Endothelial cell (in vitro differentiated cells): ENCODE results near the gene CLEC3A. TPM values are rescaled to one million over a fixed set of nuclear protein-coding genes. Genes with fewer than 3 reads are reported as not detected.

ENCODE experiments used
- DNase-seq: peaks from one replicate; pipeline ENCODE4 v3.0.0; 2021; ENCODE audit warnings: low spot score
- H3K27ac Mint-ChIP-seq: one replicate; pipeline ENCODE4 v1.8.0; 2021; ENCODE audit warnings: mixed read lengths, inconsistent platforms; ENCODE audit not compliant: unreplicated experiment
- H3K27me3 Mint-ChIP-seq: one replicate; pipeline ENCODE4 v1.8.0; 2021; ENCODE audit warnings: mild to moderate bottlenecking, moderate library complexity, mixed read lengths, inconsistent platforms; ENCODE audit not compliant: unreplicated experiment
- H3K36me3 Mint-ChIP-seq: one replicate; pipeline ENCODE4 v1.8.0; 2021; ENCODE audit warnings: mild to moderate bottlenecking, low read depth, mixed read lengths, inconsistent platforms; ENCODE audit not compliant: unreplicated experiment
- H3K4me1 Mint-ChIP-seq: one replicate; pipeline ENCODE4 v1.8.0; 2021; ENCODE audit warnings: mild to moderate bottlenecking, mixed read lengths, inconsistent platforms; ENCODE audit not compliant: unreplicated experiment
- H3K4me3 Mint-ChIP-seq: one replicate; pipeline ENCODE4 v1.8.0; 2021; ENCODE audit warnings: mild to moderate bottlenecking, mixed read lengths, inconsistent platforms; ENCODE audit not compliant: unreplicated experiment
- H3K9me3 Mint-ChIP-seq: one replicate; pipeline ENCODE4 v1.8.0; 2021; ENCODE audit warnings: mixed read lengths, inconsistent platforms; ENCODE audit not compliant: unreplicated experiment
- CTCF ChIP-seq: fragments of 200-600 bp; sonication (generic); IDR thresholded peaks from one replicate; pipeline ENCODE4 v1.5.0; 2021; ENCODE audit warnings: antibody characterized with exemption; ENCODE audit not compliant: unreplicated experiment
- total RNA-seq: library from RNA; stranded (reverse); fragmentation: NEBNext Ultra II Directional; extraction: Animal tissue kit (Norgen Biotek cat#: 25700); gene quantifications from one replicate; pipeline ENCODE4 v1.2.1, GENCODE V29; 2021; ENCODE audit not compliant: unreplicated experiment

Gene CLEC3A
- total RNA-seq, 1 donor from 2014 or later = not detected

- H3K27me3 Mint-ChIP-seq = peaks cover 4% of the 10 kb centered on the region
- H3K36me3 Mint-ChIP-seq = no peaks in the 10 kb centered on the region
- H3K9me3 Mint-ChIP-seq = no peaks in the 10 kb centered on the region
- peak; percentile 89 for DNase-seq
- no peak overlapping the region for H3K27ac Mint-ChIP-seq
- no peaks in the 10 kb centered on the region for H3K4me1 Mint-ChIP-seq
- TF ChIP-seq CTCF = peak; percentile 99
- H3K4me3 Mint-ChIP-seq = no peak overlapping the region
Observed at GRCh38 chr16:78002915-78003538, 19.3 kb upstream of the CLEC3A start.

- Mint-ChIP-seq H3K36me3 (no peaks in the 10 kb centered on the region), H3K27ac (no peak overlapping the region), H3K27me3 (peaks cover 4% of the 10 kb centered on the region), H3K4me3 (no peak overlapping the region), H3K9me3 (no peaks in the 10 kb centered on the region), H3K4me1 (no peaks in the 10 kb centered on the region)
- DNase-seq = no peak
- TF ChIP-seq CTCF = no peak
Observed at GRCh38 chr16:78004517-78004916, 17.8 kb upstream of the CLEC3A start.

GRCh38 chr16:78005881-78006280 lies 16.5 kb upstream of the CLEC3A start:
- Mint-ChIP-seq H3K9me3 (no peaks in the 10 kb centered on the region), H3K36me3 (no peaks in the 10 kb centered on the region)

GRCh38 chr16:78007121-78007520 lies 15.2 kb upstream of the CLEC3A start:
- no peak overlapping the region for H3K27ac Mint-ChIP-seq

More at GRCh38 chr16:78005881-78006280, 16.5 kb upstream of the CLEC3A start:
- H3K4me3 Mint-ChIP-seq = no peak overlapping the region
- TF ChIP-seq CTCF = peak; percentile 47
- H3K27me3 Mint-ChIP-seq = peaks cover 4% of the 10 kb centered on the region
- H3K4me1 Mint-ChIP-seq = no peaks in the 10 kb centered on the region
- no peak overlapping the region for H3K27ac Mint-ChIP-seq
- peak; percentile 22 for DNase-seq

More at GRCh38 chr16:78007121-78007520, 15.2 kb upstream of the CLEC3A start:
- no peak for DNase-seq
- no peaks in the 10 kb centered on the region for H3K9me3 Mint-ChIP-seq
- no peaks in the 10 kb centered on the region for H3K36me3 Mint-ChIP-seq
- no peak overlapping the region for H3K4me3 Mint-ChIP-seq
- TF ChIP-seq CTCF = no peak
- peaks cover 4% of the 10 kb centered on the region for H3K27me3 Mint-ChIP-seq
- H3K4me1 Mint-ChIP-seq = no peaks in the 10 kb centered on the region
